ENCODE measurements around the gene ADAT3.

DNA sequence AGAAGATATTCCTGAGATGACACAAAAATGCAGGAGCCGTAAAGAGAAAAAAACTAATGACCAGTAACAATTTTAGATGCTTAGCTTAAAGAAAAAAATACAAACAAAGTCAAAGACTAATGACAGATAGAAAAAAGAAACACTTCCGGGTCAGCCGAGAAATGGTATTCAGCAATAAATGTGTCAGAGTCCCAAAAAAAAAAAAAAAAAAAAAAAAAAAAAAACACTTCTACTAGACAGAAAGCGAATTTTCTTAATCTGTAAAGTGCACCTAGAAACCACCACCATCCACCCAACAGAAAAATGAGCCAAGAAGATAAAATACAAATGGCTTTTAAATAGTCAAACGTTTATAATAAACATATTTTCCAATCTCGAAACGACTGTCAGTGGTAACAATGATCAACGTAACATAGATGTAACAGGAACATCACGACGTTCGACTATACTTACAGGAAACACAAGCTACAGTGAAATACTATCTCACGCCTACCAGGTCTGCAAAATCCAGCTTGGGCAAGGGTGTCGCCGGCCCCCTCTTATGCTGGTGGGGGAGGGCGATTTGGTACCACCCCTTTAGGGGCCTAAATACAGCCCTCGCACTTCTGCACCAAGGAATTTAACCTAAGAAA lies 30.5 kb upstream of the ADAT3 start:
- TF ChIP-seq, protein P1, sequence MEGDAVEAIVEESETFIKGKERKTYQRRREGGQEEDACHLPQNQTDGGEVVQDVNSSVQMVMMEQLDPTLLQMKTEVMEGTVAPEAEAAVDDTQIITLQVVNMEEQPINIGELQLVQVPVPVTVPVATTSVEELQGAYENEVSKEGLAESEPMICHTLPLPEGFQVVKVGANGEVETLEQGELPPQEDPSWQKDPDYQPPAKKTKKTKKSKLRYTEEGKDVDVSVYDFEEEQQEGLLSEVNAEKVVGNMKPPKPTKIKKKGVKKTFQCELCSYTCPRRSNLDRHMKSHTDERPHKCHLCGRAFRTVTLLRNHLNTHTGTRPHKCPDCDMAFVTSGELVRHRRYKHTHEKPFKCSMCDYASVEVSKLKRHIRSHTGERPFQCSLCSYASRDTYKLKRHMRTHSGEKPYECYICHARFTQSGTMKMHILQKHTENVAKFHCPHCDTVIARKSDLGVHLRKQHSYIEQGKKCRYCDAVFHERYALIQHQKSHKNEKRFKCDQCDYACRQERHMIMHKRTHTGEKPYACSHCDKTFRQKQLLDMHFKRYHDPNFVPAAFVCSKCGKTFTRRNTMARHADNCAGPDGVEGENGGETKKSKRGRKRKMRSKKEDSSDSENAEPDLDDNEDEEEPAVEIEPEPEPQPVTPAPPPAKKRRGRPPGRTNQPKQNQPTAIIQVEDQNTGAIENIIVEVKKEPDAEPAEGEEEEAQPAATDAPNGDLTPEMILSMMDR (IDR thresholded peaks at IDR 0.05; ENCODE audit: low read depth, low read length) = no peak
- no peak for TF ChIP-seq POLR2A (IDR thresholded peaks at IDR 0.05; ENCODE audit: extremely low read depth, insufficient read length)

All from NB4 (cell line).